Bone marrow (tissue), 2 donors: ENCODE results near the gene GRM8.
"Not testable (repeated sequence)": the region's sequence is repeated elsewhere in the genome, so short reads cannot be mapped to it uniquely, and the experiment has no call there.

Experiments used
- DNase-seq, 2 donors: peaks; one replicate each; lab custom pipeline; 2025; lab: John Stamatoyannopoulos, UW

GRM8 gene

GRCh38 chr7:127029823-127030222 lies 222.9 kb downstream of the GRM8 start:
- DNase-seq, result no peak

GRCh38 chr7:127021857-127022256 lies 230.9 kb downstream of the GRM8 start:
- DNase-seq, result no peak

GRCh38 chr7:127021019-127021738 lies 231.6 kb downstream of the GRM8 start:
- no peak for DNase-seq

DNA sequence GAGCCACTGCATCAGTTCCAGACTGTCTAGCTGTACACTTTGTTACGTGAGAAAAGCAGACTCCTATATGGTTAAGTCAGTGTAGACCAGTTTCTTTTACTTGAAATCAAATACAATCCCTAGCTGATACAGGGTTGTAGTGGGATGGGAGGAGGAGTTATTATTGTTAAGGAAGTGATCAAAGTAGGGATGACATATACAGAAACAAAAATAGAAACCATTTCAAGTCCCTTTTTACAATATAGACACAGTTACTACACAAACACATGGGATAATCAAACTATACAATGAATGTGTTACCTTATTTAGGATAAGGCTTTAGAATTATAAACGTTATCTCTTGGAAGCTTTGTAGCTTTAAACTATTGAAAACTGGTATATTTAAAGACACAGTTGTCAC lies 233.9 kb downstream of the GRM8 start:
- no peak for DNase-seq

DNA sequence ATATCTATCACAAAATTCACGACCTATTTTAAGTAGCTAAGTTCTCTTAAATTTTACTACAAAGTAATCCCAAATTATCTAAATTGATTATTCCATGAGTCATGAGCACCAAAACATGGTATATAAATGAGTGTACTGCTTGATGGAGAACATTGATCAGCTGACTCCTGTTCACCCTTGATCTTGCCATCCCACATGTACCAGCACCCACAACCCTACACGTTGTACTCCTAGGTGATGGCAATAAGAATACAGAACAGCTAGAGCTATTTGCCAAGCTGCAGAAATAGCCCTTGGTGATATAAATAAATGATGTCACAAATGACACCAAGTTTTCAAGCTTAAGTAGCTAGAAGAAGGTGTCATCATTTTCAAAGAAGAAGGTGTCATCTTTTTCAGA lies 235.5 kb downstream of the GRM8 start:
- DNase-seq, result no peak

DNA sequence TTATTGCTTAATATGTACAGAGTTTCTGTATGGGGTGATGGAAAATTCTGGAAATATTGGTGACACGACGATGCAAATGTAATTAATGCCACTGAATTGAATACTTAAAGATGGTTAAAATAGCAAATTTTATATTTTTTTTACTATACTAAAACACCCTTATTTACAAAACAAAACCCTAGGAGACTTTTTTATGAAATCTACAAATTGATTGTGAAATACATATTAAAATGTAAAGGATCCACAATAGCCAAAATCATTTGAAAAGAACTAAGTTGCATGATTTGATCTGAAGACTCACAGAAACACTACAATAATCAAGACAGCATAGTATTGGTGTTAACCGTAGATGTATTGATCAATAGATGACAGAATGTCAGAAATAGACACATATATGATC lies 252.0 kb downstream of the GRM8 start:
- no peak for DNase-seq

- DNase-seq, result no peak
These were observed 256.1 kb downstream of the GRM8 start for GRCh38 chr7:126996659-126997058.

DNA sequence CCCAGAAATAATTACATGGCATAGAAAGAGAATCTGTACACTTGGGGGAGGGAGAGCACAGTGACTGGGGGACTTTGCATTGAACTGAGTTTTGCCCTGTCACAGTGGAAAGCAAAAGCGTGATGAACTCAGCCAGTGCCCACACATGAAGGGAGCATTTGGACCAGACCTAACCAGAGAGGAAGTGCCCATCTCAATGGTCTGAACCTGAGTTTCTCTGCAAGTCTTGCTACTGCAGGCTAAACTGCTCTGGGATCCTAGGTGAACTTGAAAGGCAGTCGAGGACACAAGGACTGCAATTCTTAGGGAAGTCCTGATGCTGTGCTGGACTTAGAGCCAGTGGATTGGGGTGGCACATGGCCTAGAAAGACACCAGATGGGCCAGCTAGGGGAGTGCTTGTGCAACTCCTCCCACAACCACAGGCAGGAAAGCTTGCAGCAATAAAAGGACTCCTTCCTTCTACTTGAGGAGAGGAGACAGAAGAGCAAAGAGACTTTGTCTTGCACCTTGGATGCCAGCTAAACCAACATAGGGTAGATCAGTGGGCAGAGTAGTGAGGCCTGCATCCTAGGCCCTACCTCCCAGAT lies 259.0 kb downstream of the GRM8 start:
- DNase-seq, result no peak

- no peak for DNase-seq
These were observed 264.7 kb downstream of the GRM8 start for GRCh38 chr7:126988022-126988421.

DNA sequence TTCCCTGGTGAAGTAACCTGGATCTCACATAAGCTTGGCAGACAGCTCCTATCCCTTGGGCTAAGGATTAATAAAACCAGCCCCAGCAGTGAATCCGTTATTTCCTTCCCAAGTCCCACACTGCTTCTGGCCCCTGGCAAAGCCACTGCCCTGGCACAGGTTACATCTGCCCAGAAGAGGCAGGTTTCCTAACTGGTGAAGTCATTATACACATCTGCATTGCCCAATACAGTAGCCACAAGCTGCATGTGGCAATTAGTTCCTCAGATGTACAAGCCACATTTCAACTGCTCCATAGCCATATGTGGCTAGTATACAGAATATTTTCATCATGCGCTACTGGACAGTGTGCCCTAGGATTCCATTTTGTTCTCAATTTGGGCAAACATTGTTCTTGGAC lies 273.0 kb downstream of the GRM8 start:
- no peak for DNase-seq

DNA sequence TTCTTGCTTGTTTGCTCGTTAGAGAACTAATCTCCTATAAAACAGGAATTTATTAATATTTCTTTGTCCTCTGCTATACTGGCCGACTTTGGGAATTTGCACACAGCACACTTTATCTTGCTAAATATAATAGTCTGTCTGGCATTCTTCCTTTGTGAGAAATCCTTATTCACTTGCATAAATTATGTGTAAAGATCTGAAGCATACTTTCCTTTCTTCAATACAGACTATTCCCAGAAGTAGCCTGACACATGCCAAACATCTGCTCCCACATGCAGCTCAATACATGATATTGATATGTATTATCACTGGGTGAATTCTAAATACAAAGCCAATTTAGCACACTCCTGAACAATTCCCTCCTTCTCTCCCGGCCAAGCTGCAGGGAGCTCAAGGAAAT lies 273.9 kb downstream of the GRM8 start:
- DNase-seq, result no peak

DNA sequence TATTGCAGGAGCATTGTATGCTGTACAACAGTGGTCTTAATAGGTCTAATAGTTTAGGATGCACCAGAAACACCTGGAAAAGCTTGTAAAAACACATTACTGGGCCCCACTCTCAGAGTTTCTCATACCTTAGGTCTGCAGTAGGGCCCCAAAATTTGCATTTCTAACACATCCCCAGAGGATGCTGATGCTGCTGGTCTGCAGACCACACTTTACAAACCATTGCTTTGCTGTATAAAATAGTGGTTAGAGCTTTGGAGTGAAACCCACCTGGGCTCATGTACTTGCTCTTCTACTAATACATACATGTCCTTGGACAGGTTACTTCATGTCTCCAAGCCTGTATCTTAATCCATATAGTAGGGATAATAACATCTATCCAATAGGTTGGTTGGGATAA lies 279.7 kb downstream of the GRM8 start:
- DNase-seq, result no peak

DNA sequence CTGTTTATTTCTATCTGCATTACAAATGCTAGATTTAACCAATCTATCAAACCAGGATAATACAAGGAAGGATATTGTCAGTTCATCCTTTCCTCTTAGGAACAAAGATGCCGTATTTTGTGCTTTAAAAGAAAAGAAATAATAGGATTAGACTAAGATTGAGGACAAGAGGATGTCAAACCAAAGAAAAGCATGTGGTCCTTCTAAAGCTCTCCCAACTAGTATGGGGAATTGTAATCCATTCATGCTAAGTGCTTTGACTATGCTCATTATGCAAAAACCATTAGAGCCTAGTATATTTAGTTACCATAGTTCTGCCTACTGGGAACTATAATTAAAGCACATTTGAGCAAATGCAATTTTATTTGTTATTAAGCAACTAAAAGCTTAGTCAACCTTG lies 280.2 kb downstream of the GRM8 start:
- DNase-seq, result no peak

DNA sequence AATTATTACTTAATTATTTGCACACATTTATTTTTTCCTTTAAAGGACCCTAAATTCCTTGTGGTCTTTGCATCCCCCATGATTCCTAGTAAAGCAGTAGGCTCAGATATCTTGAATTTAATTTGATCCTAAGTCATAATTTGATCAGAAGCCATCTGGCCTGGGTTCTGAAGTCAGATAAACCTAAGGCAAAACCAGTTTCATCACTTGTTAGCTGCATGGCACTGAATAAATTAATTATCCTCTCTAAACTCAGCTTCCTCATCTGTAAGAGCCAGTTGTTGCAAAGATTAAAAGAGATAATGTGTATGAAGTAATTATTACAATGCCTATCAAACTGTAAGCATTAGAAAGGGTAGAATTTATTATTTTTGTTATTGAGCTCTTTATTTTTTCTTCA lies 293.1 kb downstream of the GRM8 start:
- no peak for DNase-seq

- DNase-seq, result no peak
These were observed 294.4 kb downstream of the GRM8 start for GRCh38 chr7:126958367-126958766.

DNA sequence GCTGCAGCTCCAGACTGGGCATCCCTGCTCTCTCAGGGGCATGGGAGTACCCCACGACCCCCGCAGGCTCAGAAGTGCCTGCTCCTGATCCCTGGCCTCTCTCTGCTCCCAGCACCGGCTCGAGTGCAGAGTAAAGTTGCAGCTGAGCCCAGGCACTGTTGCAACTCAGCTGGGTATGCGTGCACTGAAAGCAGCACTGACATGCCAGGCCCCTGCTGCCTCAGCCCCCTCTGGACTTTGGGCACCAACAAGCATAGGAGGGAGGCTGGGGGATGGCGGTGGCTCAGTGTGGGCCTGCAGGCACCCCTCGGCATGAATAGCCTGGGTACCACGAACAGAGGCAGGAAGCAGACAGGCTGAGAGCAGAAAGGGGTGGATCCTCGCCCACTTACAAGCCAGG lies 295.3 kb downstream of the GRM8 start:
- DNase-seq, result no peak

DNA sequence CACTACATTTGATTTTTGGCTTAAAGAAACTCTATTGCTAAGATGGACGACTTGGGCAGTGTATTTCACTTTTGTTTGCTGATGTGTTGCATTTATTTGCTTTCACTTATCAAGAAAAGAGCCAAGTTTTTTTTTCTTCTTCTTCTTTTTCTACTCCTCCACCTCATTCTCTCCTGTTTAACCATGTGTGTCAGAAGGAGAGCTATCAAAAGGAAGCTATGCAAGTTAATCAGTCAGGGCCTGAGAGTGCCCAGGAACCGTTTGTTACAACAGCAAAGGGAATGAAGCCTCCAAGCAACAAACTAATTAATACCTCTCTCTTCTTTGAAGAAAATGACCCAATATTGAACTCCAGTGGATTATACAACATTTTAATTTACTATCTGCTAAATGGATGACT lies 299.3 kb downstream of the GRM8 start:
- no peak for DNase-seq

- no peak for DNase-seq
These were observed 304.1 kb downstream of the GRM8 start for GRCh38 chr7:126948664-126949063.

DNA sequence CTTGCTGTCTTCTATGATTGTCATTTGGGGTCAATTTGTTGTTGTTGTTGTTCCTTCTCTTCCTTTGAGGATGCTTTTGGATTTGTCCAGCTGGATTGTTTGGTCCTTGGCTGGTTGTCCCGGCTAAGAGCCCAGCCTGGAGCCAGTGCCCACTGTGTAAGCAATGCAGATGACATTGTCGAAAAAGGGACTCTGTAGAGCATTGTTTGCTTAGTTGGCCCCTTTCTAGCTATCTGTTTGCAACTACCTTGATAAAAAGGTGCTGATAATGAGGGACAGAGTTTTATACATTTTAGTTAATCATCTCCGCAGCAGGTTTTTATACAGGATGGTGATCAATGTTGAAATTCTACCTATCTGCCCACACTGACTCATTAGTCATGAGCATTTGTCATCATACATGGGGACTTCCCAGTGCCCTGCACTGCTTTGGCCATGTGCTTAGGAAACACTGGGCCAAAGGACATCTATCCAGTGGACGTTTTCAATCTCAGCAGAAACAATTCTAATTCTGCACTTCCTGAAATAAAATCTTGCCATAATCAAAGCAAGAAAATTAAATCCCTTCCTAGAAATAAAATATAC lies 311.9 kb downstream of the GRM8 start:
- no peak for DNase-seq

DNA sequence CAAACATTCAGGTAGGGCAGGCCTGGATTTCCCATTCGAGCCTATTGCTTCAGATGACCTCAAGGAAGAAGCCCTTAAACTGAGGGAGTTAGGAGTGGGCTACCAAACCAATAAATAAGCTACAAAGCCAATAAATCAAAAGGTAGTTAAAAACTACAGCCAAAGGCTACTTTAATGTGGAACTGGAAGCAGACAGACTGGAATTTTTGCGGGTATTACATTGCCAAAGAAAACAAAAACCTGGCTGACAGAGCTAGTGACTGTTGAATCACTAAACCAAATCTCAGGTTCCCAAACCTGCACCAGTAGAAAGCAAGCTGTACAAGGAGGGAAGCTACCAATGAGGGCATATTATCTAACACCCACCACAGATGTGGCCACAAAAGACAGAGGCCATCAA lies 315.6 kb downstream of the GRM8 start:
- DNase-seq, result no peak

DNA sequence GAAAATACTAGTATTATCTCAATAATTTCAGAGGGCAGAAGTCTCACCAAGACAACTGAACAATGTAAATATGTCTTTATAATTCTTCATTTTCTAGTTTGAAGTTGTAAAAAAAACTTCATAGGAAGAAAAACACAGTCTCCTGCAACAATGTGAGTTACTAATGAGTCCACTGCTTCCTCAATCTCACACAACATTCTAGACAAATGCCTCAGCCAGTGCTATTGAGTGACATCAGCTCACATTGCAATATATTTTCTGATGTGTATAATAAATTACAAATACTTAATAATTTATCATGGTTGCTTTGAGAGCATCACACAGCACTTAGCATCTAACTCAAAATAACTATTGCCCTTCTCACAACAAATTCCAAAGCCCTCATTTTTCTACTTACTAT lies 321.2 kb downstream of the GRM8 start:
- DNase-seq, result no peak

DNA sequence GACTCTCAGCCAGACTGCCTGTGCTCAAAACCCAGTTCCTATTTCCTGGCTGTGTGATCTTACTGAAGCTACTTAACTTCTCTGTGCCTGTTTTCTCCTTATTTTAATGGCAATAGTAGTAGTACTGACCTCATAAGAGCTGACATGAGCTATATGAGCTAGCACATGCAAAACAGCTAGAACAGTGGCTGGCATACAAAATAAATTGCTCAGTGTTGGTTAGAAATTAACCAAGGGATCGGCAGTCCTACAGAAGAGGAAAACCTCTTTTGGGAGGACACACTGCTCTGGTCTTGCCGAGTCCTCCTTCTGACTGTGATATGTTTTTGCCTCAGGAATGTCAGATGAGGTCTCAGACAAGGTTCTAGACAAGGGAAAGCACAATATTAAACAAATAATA lies 322.6 kb downstream of the GRM8 start:
- no peak for DNase-seq

GRCh38 chr7:126924477-126924876 lies 328.3 kb downstream of the GRM8 start:
- no peak for DNase-seq

DNA sequence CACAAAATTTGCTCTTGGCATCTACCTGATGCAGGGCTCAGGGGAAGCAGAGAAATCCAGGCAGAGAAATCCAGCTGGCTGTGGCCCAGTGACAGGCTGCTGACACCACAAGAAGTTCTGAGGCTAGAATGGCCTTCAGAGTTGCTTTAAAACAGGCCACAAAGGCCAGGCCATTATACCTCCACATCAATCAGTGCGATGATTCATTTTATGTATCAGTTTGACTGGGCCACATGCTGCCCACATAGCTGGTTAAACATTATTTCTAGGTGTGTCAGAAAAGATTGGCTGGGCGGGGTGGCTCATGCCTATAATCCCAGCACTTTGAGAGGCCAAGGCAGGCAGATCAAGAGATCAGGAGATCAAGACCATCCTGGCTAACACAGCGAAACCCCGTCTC lies 341.1 kb downstream of the GRM8 start:
- not testable (repeated sequence) for DNase-seq
